Measurements from ENCODE around the gene SEC14L2. TPM values are rescaled to one million over a fixed set of nuclear protein-coding genes. Genes with fewer than 3 reads are reported as not detected.
A peak's percentile ranks its signal among the peaks of the same experiment; 100 is the strongest.

Gene SEC14L2
- total RNA-seq, 1 experiment from 2014 or later: 8.2 TPM

DNA sequence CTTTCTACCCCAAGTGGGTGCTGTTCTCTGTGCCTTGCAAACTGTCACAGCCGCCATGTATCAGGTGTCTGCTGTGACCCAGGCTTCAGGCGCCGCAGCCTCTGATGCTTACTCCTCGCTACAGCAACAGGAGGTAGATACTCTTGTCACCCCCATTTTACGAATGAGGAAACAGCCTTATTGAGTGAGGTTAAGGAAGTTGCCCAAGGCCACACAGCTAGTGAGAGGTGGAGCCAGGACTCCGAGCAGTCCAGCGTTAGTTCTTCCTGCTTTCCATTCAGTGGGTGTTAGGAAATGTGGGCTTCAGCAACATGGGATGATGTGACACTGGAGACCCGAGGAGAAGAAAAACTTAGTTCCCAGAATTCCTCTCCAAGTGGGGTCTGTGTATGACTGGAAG is 23.9 kb upstream of the SEC14L2 start:
- H2BK5ac ChIP-seq (ENCODE audit: insufficient read length, low read length): no peak overlapping the region

More for the DNA sequence above, 23.9 kb upstream of the SEC14L2 start:
- Histone ChIP-seq H2BK15ac (ENCODE audit: low read depth, low read length) (no peak overlapping the region), H3K23me2 (ENCODE audit: insufficient read length, low read depth, low read length, poor library complexity, severe bottlenecking) (no peaks in the 10 kb centered on the region), H4K5ac (ENCODE audit: insufficient read length, low read depth, low read length) (no peak overlapping the region), H3K27ac (ENCODE audit: insufficient read length, low read depth, low read length) (no peak overlapping the region), H3K4me1 (ENCODE audit: insufficient read depth, low read length) (no peaks in the 10 kb centered on the region), H3K27me3 (ENCODE audit: insufficient read depth, low read length) (no peaks in the 10 kb centered on the region), H2AK5ac (ENCODE audit: insufficient read length, low read length) (no peak overlapping the region), H3K14ac (ENCODE audit: insufficient read depth, low read length) (no peak overlapping the region; the same call in 1 of the 2 replicates), H3T11ph (ENCODE audit: low read length) (no peak overlapping the region), H3K18ac (ENCODE audit: insufficient read length, low read depth, low read length) (no peak overlapping the region), H4K91ac (ENCODE audit: insufficient read length, low read depth, low read length) (no peak overlapping the region), H3K4ac (ENCODE audit: low read depth, low read length) (no peak overlapping the region), H4K8ac (replicated peaks; ENCODE audit: insufficient read length, low read depth, low read length) (no peak overlapping the region), H4K20me1 (ENCODE audit: control insufficient read depth, insufficient read depth, insufficient read length) (no peaks in the 10 kb centered on the region), H2BK12ac (ENCODE audit: insufficient read length, low read depth, low read length) (no peak overlapping the region), H2AFZ (ENCODE audit: low read length) (no peak overlapping the region), H3K4me2 (ENCODE audit: insufficient read depth, insufficient read length, low read length) (no peak overlapping the region), H3K56ac (ENCODE audit: insufficient read length, low read depth, low read length) (no peak overlapping the region), H3K9me3 (ENCODE audit: control insufficient read depth, low read depth, low read length) (no peaks in the 10 kb centered on the region), H2BK120ac (ENCODE audit: low read depth, low read length, poor library complexity, severe bottlenecking) (no peak overlapping the region), H3K79me2 (ENCODE audit: insufficient read depth, low read length) (no peaks in the 10 kb centered on the region), H2BK20ac (ENCODE audit: low read depth, low read length, poor library complexity, severe bottlenecking) (no peak overlapping the region), H3K23ac (ENCODE audit: insufficient read length, low read depth, low read length) (no peak overlapping the region), H3K79me1 (ENCODE audit: insufficient read depth, low read depth, low read length, poor library complexity, severe bottlenecking) (no peaks in the 10 kb centered on the region), H3K9ac (ENCODE audit: extremely low read depth, insufficient read length, low read length) (no peak overlapping the region)
- peaks cover 0 to 8% (median 7%) of the 10 kb centered on the region in 3 experiments; a peak in 5 of 7 replicates for H3K36me3 Mint-ChIP-seq (ENCODE audit: insufficient read depth in 1 of 3, low read depth in 3 of 3)
- H3K4me3 Mint-ChIP-seq: no peak overlapping the region
- no peak for DNase-seq
- no peaks in the 10 kb centered on the region for H3K9me3 Mint-ChIP-seq
- no peaks in the 10 kb centered on the region; the same call in none of the 2 replicates for H3K27me3 Mint-ChIP-seq (ENCODE audit: low read depth)
- peak overlapping the region in 1 of 3 experiments; percentile 51; a peak in 2 of 7 replicates for H3K27ac Mint-ChIP-seq
- WGBS (ENCODE audit: extremely low coverage, insufficient read length, low lambda C conversion rate): no CpG with 5 or more reads among the region's 8 CpGs
- TF ChIP-seq CTCF (conservative IDR thresholded peaks at IDR 0.05): no peak
- H3K4me1 Mint-ChIP-seq: peaks cover 6% of the 10 kb centered on the region in 2 experiments; a peak in 1 of 4 replicates
